Kidney capillary endothelial cell (primary cell): Measurements from ENCODE around the gene MLLT3.

Source experiments
- DNase-seq: peaks from one replicate; pipeline ENCODE4 v3.0.0-alpha.2; 2018; ENCODE audit warnings: low spot score

Gene MLLT3

DNA sequence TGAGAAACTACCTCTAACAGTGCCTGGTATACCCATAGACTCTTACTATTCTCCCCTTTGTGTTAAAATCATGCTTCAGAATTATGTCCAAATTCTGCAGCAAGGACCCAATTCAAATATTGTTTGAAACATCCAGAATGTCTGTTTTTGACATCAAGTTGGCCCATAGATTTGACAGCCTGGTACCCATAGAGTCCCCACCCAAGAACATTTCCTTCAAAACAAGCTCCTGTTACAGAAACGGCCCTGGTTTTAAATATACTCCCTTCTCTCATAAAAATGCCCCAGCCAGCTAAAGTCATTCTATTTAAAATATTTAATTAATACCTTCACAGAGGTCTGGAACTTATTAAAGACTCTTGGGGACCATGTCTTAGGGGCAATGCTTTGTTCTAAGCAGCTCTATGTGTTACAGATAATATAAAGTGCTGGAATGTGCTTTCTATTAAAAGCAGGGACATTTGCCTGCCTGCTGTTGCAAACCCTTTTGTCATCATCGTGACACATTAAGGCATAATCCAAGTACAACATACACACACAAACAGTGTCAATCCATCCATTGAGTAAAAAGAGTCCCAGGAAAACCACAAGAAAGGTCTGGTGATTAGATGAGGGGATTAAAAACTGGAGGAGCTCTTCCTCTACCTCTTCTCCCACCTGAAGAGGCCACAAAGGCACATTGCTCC, 321.7 kb downstream of the MLLT3 start:
- no peak for DNase-seq

DNA sequence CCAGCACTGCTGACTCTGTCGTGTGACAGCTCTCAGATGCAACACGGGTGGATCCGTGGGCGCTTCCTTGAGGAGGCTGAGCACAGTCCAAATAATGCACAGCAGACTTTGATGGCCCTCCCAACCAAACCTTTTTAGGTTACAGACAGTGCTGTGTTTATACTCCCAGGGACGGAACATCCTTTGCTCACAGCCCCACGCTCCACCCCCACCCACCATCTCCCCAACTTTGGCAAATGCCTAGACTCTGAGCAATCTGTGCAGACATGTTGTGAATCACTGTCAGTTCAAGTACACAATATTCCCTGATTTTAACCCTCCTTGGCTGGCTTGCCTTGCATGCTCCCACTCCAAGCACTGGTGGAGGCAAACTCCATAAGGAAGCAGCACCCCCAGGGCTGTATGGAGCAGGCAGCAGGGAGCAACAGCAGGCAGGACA, 324.6 kb downstream of the MLLT3 start:
- no peak for DNase-seq

DNA sequence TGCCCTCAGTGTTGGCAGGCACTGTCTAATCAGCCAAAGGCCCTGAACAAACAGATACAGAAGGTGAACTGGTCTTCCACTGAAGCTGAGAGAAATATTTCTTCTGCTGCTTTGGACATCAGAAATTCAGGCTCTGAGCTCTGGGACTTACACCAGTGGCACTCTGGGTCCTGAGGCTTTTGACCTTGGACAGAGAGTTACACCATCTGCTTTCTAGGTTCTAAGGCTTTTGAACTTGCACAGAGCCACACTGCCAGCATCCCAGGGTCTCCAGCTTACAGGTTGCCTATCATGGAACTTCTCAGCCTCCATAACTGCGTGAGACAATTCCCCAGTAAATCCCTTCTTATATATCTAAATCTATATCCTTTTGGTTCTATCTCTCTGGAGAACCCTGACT, 326.7 kb downstream of the MLLT3 start:
- DNase-seq: no peak

DNA sequence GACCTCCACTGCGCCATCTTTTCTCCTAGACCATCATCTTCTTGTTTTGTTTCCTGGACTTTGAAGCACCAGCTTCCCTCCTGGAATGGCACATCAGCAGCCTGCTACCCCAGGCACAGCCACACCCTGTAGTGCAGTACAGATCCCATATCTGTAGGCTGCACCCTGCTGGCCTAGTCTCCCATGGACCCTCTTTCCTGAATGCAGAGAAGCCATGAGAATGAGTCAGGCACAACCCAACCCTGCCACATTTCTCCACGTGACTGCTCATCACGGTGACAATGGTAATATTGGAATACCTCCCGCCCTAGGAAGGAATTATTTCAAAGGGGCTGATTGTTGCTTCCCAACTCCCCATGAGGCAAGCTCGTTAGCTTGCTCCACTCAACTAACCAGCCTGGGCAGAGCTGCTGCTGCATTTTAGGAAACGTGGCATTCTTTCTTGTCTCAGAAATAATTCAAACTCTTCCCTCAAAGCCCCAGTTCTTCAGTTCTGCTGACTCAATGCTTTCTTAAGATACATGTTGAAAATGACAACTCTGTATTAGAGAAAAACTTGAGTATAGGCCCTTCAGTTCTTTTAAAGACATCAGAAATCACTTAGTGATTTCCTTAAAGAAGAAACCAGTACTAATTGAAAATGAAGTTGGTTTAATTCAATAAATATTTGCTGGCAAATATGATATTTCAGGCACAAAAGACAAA, 328.1 kb downstream of the MLLT3 start:
- DNase-seq: no peak

DNA sequence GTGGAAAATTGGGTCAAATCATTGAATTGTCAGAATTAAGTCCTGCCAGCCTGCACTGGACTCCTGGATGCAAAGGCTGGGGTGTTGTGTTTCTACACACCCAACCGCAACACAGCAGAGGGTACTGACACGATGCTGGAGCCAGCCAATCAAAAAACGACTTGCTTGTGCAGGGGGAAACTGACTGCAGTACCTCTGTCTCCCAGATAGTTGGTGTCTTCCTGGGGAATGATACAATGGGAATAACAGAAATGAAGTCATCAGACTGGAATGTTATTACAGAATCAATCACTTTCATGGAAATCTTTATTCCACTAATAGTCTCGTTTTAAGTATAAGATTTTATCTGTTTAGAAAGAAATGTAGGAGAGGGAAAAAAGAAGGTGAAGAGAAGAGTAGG, 330.3 kb downstream of the MLLT3 start:
- peak; percentile 19 for DNase-seq
